ENCODE results near the gene HNMT. TPM values are rescaled to one million over a fixed set of nuclear protein-coding genes. Genes with fewer than 3 reads are reported as not detected.

Gene HNMT
- total and polyA plus RNA-seq, 2 of the 13 experiments (the other 11 are each of a cell fraction or from before 2014, with no cell fraction given) = 279 to 309 TPM

- TF ChIP-seq AHDC1 (CRISPR knock-in tag; IDR thresholded peaks at IDR 0.05; ENCODE audit: borderline replicate concordance) = no peak
- no peak for TF ChIP-seq RARG (CRISPR knock-in tag; IDR thresholded peaks at IDR 0.05; ENCODE audit: low read depth)
- no peak for TF ChIP-seq ZFP1 (CRISPR knock-in tag; IDR thresholded peaks at IDR 0.05)
- no peak for TF ChIP-seq RFXANK (CRISPR knock-in tag; IDR thresholded peaks at IDR 0.05)
- TF ChIP-seq, protein P1, sequence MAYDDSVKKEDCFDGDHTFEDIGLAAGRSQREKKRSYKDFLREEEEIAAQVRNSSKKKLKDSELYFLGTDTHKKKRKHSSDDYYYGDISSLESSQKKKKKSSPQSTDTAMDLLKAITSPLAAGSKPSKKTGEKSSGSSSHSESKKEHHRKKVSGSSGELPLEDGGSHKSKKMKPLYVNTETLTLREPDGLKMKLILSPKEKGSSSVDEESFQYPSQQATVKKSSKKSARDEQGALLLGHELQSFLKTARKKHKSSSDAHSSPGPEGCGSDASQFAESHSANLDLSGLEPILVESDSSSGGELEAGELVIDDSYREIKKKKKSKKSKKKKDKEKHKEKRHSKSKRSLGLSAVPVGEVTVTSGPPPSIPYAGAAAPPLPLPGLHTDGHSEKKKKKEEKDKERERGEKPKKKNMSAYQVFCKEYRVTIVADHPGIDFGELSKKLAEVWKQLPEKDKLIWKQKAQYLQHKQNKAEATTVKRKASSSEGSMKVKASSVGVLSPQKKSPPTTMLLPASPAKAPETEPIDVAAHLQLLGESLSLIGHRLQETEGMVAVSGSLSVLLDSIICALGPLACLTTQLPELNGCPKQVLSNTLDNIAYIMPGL (CRISPR knock-in tag; IDR thresholded peaks at IDR 0.05; ENCODE audit: borderline replicate concordance in 1 of 2, low read depth in 1 of 2) = no peak
- TF ChIP-seq MTF2 (CRISPR knock-in tag; IDR thresholded peaks at IDR 0.05; ENCODE audit: borderline replicate concordance) = no peak
These were observed 36.5 kb downstream of the HNMT start (continued) for GRCh38 chr2:138000796-138001195.

All from HepG2 (cell line).